PC-9 (cell line): Measurements from ENCODE around the gene SLC35F3.

Source experiments
- CTCF ChIP-seq: fragments of 200-600 bp; sonication (generic); conservative IDR thresholded peaks from 2 replicates; pipeline ENCODE4 v1.6.1; 2017; ENCODE audit warnings: mixed run types, antibody characterized with exemption, mild to moderate bottlenecking, moderate library complexity
- EZH2 ChIP-seq: fragments of 200-600 bp; sonication (generic); IDR thresholded peaks from 2 replicates; pipeline ENCODE4 v1.8.0; 2017; ENCODE audit warnings: antibody characterized with exemption, low read depth

- TF ChIP-seq CTCF: no peak
- no peak for TF ChIP-seq EZH2
Observed at GRCh38 chr1:233945979-233946378, 41.5 kb downstream of the SLC35F3 start.
